Measurements from ENCODE around the gene HOXD9.

HOXD9 gene

DNA sequence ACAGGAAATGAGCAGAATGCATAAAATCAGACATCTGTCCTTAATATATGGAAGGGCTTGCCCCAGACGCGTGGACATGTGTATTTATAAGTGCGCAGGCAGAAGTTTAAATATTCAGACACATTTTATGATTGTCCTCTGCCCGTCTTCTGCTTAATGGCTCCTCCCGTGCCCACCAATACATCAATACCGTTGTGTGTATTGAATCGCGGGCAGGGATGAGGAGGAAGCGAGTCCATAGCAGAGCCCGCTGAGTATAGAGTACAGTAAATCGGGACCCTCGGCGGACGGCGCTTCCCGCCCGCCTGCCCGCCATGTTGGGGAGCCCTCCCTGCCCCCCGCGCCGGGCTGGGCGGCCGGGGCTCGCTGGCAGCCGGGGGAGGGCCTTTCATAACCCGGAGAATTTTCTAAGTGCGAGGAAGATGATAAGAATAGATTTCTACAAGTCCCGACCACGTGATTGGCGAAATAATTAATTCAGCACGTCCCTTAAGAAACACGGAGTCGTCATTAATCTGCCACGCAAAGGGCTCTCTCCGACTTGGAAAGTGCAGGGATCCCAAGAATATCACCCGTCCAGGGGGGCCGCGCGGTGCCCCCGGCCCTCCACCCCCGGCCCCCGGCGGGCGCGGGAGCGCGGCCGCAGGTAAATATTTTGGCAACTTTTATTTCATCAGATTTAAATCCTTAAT is 34.4 kb downstream of the HOXD9 start, which contains the start of gene HOXD3:
TSS of gene HOXD3 (plus strand) at position 501 of the 692 bp plus-strand sequence. CDS start 11,808 bp downstream, outside the sequence.
- Histone ChIP-seq H3K4me3 (ENCODE audit: low read length) (no peak within 1 kb of the TSS), H3K4me1 (ENCODE audit: control insufficient read depth, insufficient read depth, low read length) (peaks cover 5% of the 10 kb centered on the region), H3K9me3 (ENCODE audit: control insufficient read depth, low read length) (no peaks in the 10 kb centered on the region), H3K9ac (ENCODE audit: low read length) (no peak within 1 kb of the TSS), H3K27me3 (ENCODE audit: control insufficient read depth, insufficient read depth, low read length) (peaks cover 96% of the 10 kb centered on the region), H3K36me3 (ENCODE audit: control insufficient read depth, insufficient read depth, low read length) (no peaks in the 10 kb centered on the region)

DNA sequence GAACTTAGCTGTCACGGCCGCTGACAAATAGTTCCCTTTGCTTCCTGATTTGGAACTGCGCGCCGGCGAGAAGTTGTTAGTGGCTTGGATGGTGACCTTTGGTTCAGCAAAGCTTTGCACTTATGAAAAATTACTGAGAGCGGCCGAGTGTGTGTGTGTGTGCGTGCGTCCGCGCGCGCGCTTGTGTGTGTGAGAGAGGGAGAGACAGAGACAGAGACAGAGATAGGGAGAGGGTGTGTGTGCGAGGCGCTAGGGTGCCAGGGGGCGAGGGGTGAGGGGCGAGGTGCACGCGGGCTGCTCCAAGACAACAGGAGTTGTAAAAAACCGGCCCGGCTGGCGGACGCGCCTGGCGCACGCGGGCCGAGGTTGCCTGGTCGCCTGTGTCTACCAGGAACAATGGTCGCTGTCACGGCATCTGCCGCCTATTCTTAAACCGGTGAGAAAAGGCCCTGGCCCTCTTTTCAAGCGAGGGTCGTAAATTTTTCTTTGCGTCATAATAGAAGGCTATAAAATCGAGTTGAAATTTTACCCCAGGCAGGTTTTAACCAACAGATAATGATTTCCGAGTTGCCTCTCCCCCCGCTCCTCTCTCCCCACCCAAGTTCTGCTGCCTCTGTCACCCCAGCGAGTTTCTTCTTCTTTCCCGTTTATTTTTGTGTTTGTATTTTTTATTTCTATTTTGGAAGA is 35.1 kb downstream of the HOXD9 start:
- Histone ChIP-seq H3K4me3 (ENCODE audit: low read length) (no peak overlapping the region), H3K4me1 (ENCODE audit: control insufficient read depth, insufficient read depth, low read length) (peaks cover 5% of the 10 kb centered on the region), H3K36me3 (ENCODE audit: control insufficient read depth, insufficient read depth, low read length) (no peaks in the 10 kb centered on the region), H3K27me3 (ENCODE audit: control insufficient read depth, insufficient read depth, low read length) (peaks cover 96% of the 10 kb centered on the region), H3K9ac (ENCODE audit: low read length) (no peak overlapping the region), H3K9me3 (ENCODE audit: control insufficient read depth, low read length) (no peaks in the 10 kb centered on the region)

DNA sequence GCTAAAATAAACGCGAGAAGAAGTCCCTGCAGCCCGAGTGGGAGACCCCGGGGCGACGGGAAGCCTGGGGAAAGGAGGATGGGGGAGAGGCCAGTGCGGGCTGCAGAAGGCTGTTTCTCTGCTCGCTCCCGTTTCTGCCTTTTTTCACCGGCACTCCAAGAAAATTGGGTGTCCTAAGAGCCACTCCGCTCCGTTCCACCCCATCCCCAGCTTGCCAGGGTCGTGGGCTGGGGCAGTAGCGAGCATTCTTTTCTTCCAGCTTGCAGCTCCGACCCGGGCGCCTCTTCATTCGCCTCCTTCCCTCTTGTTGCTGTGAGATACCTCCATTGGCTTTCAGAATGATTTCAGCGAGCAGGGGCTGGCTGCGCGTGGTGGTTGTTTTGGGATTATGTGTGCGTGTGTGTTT is 35.7 kb downstream of the HOXD9 start:
- H3K9me3 ChIP-seq (ENCODE audit: control insufficient read depth, low read length): no peaks in the 10 kb centered on the region
- no peak overlapping the region for H3K4me3 ChIP-seq (ENCODE audit: low read length)
- no peak overlapping the region for H3K9ac ChIP-seq (ENCODE audit: low read length)
- H3K4me1 ChIP-seq (ENCODE audit: control insufficient read depth, insufficient read depth, low read length): peaks cover 5% of the 10 kb centered on the region
- no peaks in the 10 kb centered on the region for H3K36me3 ChIP-seq (ENCODE audit: control insufficient read depth, insufficient read depth, low read length)
- peaks cover 98% of the 10 kb centered on the region for H3K27me3 ChIP-seq (ENCODE audit: control insufficient read depth, insufficient read depth, low read length)

DNA sequence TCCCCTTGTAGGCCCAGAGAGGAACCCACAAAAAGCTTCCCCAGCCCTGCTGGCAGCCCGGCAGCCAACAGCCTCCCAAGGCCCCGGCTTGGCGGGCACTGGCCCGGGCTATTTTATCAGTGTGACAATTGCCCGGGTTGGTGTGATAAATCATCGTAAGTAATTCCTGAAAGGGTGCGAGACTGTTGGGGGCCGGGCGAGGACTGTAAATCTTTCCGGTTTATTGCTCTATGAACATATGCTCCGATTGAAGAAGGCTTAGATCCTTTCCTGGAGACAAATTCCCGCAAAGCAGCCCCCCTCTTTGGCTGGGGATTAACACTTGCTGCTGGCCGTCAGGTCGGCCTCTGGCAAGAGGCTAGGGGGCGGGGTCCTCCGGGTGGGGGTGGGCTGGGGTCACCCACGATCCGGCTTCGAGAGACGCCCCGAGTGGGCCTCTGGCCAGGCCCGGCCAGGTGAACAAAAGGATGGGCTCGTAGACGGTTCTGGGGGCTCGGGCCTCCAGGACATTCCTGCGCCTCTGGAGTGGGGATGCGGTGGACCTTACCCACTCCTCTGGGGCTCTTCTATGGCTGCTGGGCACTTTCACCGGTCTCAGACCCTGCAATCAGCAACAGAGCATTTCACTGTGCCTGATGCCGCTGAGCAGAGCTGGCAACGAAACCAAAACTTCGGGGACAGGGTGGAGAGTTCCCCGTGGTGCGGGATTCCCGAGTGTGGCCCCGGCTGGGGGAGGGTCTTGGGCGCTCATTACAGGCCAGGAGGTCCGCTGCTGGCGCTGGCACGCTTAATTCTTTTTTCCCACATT is 36.5 kb downstream of the HOXD9 start:
- Histone ChIP-seq H3K9me3 (ENCODE audit: control insufficient read depth, low read length) (no peaks in the 10 kb centered on the region), H3K36me3 (ENCODE audit: control insufficient read depth, insufficient read depth, low read length) (no peaks in the 10 kb centered on the region), H3K4me1 (ENCODE audit: control insufficient read depth, insufficient read depth, low read length) (peaks cover 5% of the 10 kb centered on the region), H3K4me3 (ENCODE audit: low read length) (no peak overlapping the region), H3K27me3 (ENCODE audit: control insufficient read depth, insufficient read depth, low read length) (peaks cover 98% of the 10 kb centered on the region), H3K9ac (ENCODE audit: low read length) (no peak overlapping the region)

DNA sequence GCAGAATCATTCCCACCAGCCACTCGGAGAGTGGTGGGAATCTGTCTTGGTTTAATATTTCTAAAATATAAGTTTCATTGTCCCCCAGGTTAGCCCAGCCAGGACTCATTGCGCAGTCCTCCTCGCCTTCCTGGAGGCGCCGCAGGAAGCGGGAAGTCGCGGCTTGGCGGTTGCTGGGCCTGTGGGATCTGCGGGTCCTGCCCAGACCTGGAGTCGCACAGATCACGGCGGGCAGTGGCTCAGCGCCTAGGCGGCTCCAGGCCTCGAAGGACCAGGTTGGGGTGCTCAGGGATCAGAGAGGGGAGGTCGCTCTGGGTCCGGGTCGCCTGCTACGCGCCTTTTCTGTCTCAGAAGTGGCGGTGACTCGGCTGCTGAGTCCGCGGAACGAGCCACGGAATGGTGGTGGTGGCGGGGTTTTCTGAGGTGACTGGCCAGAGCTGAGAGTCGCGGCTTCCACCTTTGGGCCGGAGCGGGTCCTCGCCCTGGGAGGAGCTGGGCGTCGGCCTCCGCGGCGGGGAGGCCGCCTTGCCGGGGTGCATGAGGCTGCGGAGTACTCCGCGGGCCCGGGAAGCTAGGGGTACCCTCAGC is 37.2 kb downstream of the HOXD9 start:
- peaks cover 5% of the 10 kb centered on the region for H3K4me1 ChIP-seq (ENCODE audit: control insufficient read depth, insufficient read depth, low read length)
- H3K36me3 ChIP-seq (ENCODE audit: control insufficient read depth, insufficient read depth, low read length): no peaks in the 10 kb centered on the region
- H3K4me3 ChIP-seq (ENCODE audit: low read length): no peak overlapping the region
- no peaks in the 10 kb centered on the region for H3K9me3 ChIP-seq (ENCODE audit: control insufficient read depth, low read length)
- peaks cover 98% of the 10 kb centered on the region for H3K27me3 ChIP-seq (ENCODE audit: control insufficient read depth, insufficient read depth, low read length)
- H3K9ac ChIP-seq (ENCODE audit: low read length): no peak overlapping the region

DNA sequence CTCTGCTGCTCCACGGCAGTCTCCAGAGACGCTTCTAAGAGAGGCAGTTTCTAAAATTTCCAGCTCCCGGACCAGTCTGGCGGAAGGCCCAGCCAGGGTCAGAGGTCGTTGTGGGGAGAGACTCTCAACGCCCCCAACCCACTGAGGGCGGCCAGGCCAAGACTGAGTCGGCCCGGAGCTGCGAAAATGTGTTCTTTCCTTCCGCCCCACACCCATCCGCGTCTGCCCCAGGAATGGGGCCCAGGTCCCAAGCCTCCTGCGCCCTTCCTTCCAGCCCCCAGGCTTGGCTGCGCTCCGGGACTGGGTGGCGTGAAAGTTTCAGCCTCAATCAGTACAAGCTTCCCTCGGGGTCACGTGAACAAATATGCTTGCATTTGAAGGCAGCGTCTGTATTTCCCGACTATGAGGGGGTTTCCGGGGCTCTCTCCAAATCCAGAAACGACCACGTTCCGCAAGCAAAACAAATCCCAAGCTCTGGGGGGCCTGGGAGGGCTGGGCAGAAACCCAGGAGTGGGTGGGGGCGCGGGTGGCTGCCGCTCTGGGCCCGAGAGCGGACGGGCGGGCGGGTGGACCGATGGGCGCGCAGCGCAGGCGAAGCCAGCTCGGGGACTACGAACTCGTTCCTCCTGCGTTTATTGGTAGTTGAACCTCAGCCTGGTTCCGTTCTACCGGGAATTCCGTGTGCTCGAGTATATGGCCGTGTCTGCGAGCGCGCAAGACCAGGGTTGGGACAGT is 37.9 kb downstream of the HOXD9 start:
- peaks cover 98% of the 10 kb centered on the region for H3K27me3 ChIP-seq (ENCODE audit: control insufficient read depth, insufficient read depth, low read length)
- no peaks in the 10 kb centered on the region for H3K9me3 ChIP-seq (ENCODE audit: control insufficient read depth, low read length)
- H3K4me3 ChIP-seq (ENCODE audit: low read length): no peak overlapping the region
- no peaks in the 10 kb centered on the region for H3K36me3 ChIP-seq (ENCODE audit: control insufficient read depth, insufficient read depth, low read length)
- H3K9ac ChIP-seq (ENCODE audit: low read length): no peak overlapping the region
- peaks cover 5% of the 10 kb centered on the region for H3K4me1 ChIP-seq (ENCODE audit: control insufficient read depth, insufficient read depth, low read length)

DNA sequence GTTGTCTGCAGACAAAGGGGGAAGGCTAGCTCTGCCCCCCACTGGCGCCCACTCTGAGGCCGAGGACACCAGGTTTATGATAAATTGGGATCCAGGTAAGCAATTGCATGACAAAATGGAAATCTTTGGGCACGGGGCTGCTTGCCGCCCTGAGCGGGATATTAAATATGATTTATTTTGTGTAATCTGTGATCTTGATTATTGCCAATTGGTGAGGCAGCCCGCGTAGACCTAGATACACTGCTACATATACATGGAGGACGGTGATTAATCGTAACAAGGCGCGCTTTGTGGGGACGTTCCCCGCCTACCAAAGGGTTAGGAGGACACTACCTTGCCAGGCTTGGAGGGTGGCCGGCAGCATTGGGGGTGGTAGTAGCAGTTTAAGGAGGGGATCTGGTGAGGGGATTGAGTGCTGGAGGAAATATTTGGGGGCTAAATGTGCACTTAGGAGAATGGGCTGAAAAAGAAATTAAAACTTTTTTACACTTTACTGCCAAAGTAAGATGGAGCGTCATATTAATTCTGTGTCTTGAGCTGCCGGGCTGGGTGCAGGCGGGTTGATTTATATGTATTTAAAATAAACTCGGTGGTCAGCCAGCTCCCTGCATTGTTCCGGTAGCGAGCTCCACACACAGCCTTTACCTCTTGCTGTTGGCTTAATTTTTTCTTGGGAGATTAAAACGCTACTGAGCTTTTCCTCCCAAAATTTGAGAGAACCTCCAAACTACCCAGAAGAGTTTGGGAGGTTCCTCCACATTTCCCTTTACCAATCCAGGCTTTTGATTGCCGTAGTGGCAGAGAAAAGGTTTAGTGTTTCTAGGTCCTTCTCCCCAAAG is 38.7 kb downstream of the HOXD9 start:
- Histone ChIP-seq H3K4me3 (ENCODE audit: low read length) (no peak overlapping the region), H3K4me1 (ENCODE audit: control insufficient read depth, insufficient read depth, low read length) (peaks cover 5% of the 10 kb centered on the region), H3K27me3 (ENCODE audit: control insufficient read depth, insufficient read depth, low read length) (peaks cover 98% of the 10 kb centered on the region)

DNA sequence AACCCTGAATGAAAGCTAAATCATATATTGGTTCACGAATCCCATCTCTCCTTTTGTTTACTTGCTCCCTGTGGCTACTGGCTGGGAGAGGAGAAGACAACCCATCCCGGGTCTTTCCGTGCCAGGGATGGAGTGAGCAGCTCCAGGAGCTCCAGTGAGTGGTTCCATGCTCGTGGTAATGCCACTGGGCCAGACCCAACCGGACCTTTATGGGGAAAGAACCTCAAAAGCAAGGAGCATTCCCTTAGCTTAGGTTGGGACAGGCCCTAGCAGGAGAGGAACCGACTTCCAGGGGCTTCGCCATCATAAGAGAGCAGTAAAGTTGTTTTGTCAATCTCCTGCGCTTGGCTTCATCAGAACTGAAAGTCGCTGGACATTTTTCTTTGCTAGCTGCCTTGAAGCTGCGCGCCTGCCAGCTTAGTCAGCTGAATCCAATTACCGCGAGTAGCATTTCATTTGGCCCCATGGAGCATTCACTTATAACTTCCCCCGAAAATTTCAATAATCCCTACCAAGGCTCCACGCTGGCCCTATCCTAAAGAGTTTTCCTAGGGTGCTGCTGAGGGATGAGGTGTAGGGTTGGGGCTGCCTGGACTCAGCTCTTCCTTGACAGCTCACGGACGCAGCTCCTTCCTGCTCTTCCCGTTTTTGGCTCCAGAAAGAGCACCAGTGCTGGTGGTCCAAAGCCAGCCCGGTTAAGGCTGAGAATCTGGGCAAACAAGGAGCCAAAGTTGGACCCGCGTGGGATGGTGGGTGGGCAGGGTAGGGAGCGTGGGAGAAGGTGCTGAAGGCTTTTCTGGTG is 39.5 kb downstream of the HOXD9 start:
- Histone ChIP-seq H3K4me3 (ENCODE audit: low read length) (no peak overlapping the region), H3K27me3 (ENCODE audit: control insufficient read depth, insufficient read depth, low read length) (peaks cover 97% of the 10 kb centered on the region), H3K4me1 (ENCODE audit: control insufficient read depth, insufficient read depth, low read length) (peaks cover 5% of the 10 kb centered on the region), H3K36me3 (ENCODE audit: control insufficient read depth, insufficient read depth, low read length) (no peaks in the 10 kb centered on the region), H3K9me3 (ENCODE audit: control insufficient read depth, low read length) (no peaks in the 10 kb centered on the region), H3K9ac (ENCODE audit: low read length) (no peak overlapping the region)

More for the DNA sequence above, 38.7 kb downstream of the HOXD9 start:
- no peaks in the 10 kb centered on the region for H3K9me3 ChIP-seq (ENCODE audit: control insufficient read depth, low read length)
- H3K36me3 ChIP-seq (ENCODE audit: control insufficient read depth, insufficient read depth, low read length): no peaks in the 10 kb centered on the region
- no peak overlapping the region for H3K9ac ChIP-seq (ENCODE audit: low read length)

DNA sequence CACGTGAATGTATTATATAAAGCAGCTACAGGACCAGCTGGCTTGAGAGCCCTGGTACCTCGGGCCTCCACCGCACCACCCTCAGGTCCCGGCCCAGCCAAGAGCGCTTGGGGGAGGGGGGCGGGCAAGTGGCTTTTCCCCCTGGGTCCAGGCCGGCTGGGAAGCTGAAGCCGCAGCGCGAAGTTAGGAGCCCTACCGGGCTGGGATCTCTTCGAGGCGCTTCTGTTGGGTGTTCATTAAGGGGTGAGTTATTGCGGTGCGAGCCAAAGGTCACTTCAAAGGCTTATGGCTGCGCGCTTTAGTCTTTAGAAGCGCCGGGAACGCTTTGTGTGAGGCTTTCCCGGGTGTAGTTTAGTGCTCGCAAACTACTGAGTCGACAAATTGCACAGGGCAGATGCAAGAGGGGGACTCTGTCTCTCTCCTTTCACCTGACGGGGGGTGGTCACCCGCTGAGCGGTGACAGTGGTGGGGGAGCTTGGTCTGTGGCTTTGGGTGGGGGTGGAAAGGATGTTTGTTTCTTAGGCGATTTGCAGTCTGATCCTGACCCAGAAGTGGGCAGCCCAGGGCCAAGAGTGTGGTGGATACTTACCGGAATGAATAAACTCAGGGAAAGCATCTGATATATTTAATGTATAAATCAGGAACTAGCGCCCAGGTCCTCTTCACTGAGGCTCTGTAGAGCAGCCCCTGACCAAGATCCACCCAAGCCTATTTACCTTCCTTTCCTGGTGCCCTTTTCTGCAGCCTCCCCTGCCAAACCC is 40.6 kb downstream of the HOXD9 start:
- Histone ChIP-seq H3K27me3 (ENCODE audit: control insufficient read depth, insufficient read depth, low read length) (peaks cover 94% of the 10 kb centered on the region), H3K36me3 (ENCODE audit: control insufficient read depth, insufficient read depth, low read length) (no peaks in the 10 kb centered on the region), H3K9ac (ENCODE audit: low read length) (no peak overlapping the region), H3K4me1 (ENCODE audit: control insufficient read depth, insufficient read depth, low read length) (no peaks in the 10 kb centered on the region), H3K9me3 (ENCODE audit: control insufficient read depth, low read length) (no peaks in the 10 kb centered on the region), H3K4me3 (ENCODE audit: low read length) (no peak overlapping the region)

DNA sequence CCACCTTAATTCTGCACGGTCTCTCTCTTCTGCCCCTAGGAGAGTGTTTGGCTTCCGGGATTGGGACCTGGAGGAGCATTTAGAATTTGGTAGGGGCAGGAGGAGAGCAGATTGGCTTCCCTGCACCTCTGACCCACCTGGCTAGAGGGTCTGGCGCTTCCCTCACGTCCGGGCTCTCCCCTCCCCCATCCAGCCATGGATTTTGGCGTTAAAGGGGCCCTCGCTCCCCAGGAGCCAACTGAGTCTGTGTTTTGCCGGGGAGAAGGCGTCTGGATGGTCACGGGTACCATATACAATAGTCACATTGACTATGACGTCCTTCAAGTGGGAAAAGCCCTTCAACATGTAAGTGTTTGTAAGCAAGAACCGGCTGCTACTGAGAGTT is 41.1 kb downstream of the HOXD9 start:
- Histone ChIP-seq H3K9me3 (ENCODE audit: control insufficient read depth, low read length) (no peaks in the 10 kb centered on the region), H3K4me1 (ENCODE audit: control insufficient read depth, insufficient read depth, low read length) (no peaks in the 10 kb centered on the region), H3K4me3 (ENCODE audit: low read length) (no peak overlapping the region), H3K36me3 (ENCODE audit: control insufficient read depth, insufficient read depth, low read length) (no peaks in the 10 kb centered on the region), H3K9ac (ENCODE audit: low read length) (no peak overlapping the region), H3K27me3 (ENCODE audit: control insufficient read depth, insufficient read depth, low read length) (peaks cover 95% of the 10 kb centered on the region)
